B cell (primary cell): ENCODE results near the gene MVD. TPM values are rescaled to one million over a fixed set of nuclear protein-coding genes. Genes with fewer than 3 reads are reported as not detected.
"Not testable (repeated sequence)": the region's sequence is repeated elsewhere in the genome, so short reads cannot be mapped to it uniquely, and the experiment has no call there.

ENCODE experiments used
- ATAC-seq: fragments of 200-7000 bp; cut with Tn5 transposase; one replicate; pipeline ENCODE4 v1.10.0; 2021; ENCODE audit warnings: low read depth, mild to moderate bottlenecking, moderate number of reproducible peaks, moderate library complexity
- CTCF ChIA-PET: fragments of 350-600 bp; sonication (Branson Sonifier 250); formaldehyde crosslinking; loops from one replicate; lab custom pipeline; 2021; ENCODE audit warnings: antibody characterized with exemption, inconsistent platforms; lab: Charles Lee
- POLR2A ChIA-PET: fragments of 350-600 bp; sonication (Branson Sonifier 250); formaldehyde crosslinking; loops from one replicate; lab custom pipeline; 2021; ENCODE audit warnings: antibody characterized with exemption; lab: Charles Lee
- DNase-seq: peaks from one replicate; pipeline ENCODE4 v3.0.0; 2013
- H2AFZ ChIP-seq: 2 replicates; pipeline ENCODE4 v1.6.1; 2012; ENCODE audit warnings: mild to moderate bottlenecking, low read depth, low read length; ENCODE audit not compliant: insufficient read depth, poor library complexity, severe bottlenecking
- H3K27ac ChIP-seq, 2 donors: 1 replicate in 1 of 2; 2 replicates in 1 of 2; pipeline ENCODE4 v1.5.1; 2012 to 2013; ENCODE audit warnings: low read length in 2 of 2, mild to moderate bottlenecking in 2 of 2, moderate library complexity in 1 of 2
- H3K27me3 ChIP-seq, 4 experiments: fragments of 200-600 bp in 1 of 4; sonication (generic) in 1 of 4; replicated peaks in 1 of 4; 1 replicate in 2 of 4; 2 replicates in 2 of 4; pipeline versions ENCODE4 v1.6.1 to v1.7.0; 2013 to 2016; ENCODE audit warnings: low read length in 3 of 4, mild to moderate bottlenecking in 2 of 4, mixed read lengths in 1 of 4, moderate library complexity in 1 of 4; ENCODE audit not compliant: insufficient read depth in 4 of 4, control insufficient read depth in 3 of 4; ENCODE audit errors: control extremely low read depth in 1 of 4
- H3K36me3 ChIP-seq, 2 experiments: replicated peaks in 1 of 2; 1 replicate in 1 of 2; 2 replicates in 1 of 2; pipeline versions ENCODE4 v1.6.1 to v1.7.1; 2013; ENCODE audit warnings: low read length in 1 of 2; ENCODE audit not compliant: insufficient read depth in 2 of 2, control insufficient read depth in 1 of 2; ENCODE audit errors: control extremely low read depth in 1 of 2, extremely low read depth in 1 of 2
- H3K4me1 ChIP-seq, 2 donors: fragments of 200-600 bp in 1 of 2; sonication (generic) in 1 of 2; 1 replicate in 1 of 2; 2 replicates in 1 of 2; pipeline versions ENCODE4 v1.5.1 to v1.6.1; 2013 to 2017; ENCODE audit warnings: low read length in 2 of 2; ENCODE audit not compliant: control insufficient read depth in 2 of 2, insufficient read depth in 2 of 2
- H3K4me2 ChIP-seq: replicated peaks from 2 replicates; pipeline ENCODE3; 2012; ENCODE audit warnings: mild to moderate bottlenecking, low read depth, low read length; ENCODE audit not compliant: poor library complexity, severe bottlenecking
- H3K4me3 ChIP-seq, 5 experiments: fragments of 200-600 bp in 1 of 5; sonication (generic) in 1 of 5; 1 replicate in 3 of 5; 2 replicates in 2 of 5; pipeline versions ENCODE4 v1.5.1 to v1.7.0; 2011 to 2016; ENCODE audit warnings: low read length in 4 of 5, mild to moderate bottlenecking in 4 of 5, low read depth in 2 of 5, control low read depth in 1 of 5, moderate library complexity in 1 of 5; ENCODE audit not compliant: insufficient read depth in 1 of 5; ENCODE audit errors: control extremely low read depth in 1 of 5, extremely low read depth in 1 of 5
- H3K79me2 ChIP-seq: fragments of 200-600 bp; sonication (generic); one replicate; pipeline ENCODE4 v1.6.0; 2016; ENCODE audit warnings: low read length; ENCODE audit not compliant: control insufficient read depth, insufficient read depth
- H3K9ac ChIP-seq: fragments of 200-600 bp; sonication (generic); 2 replicates; pipeline ENCODE4 v1.6.1; 2017; ENCODE audit warnings: mild to moderate bottlenecking, low read length, moderate library complexity
- H3K9me3 ChIP-seq, 3 donors: one replicate each; pipeline versions ENCODE4 v1.6.1 to v1.7.1; 2013; ENCODE audit warnings: low read length in 2 of 3; ENCODE audit not compliant: control insufficient read depth in 2 of 3, insufficient read depth in 1 of 3; ENCODE audit errors: control extremely low read depth in 1 of 3
- H4K20me1 ChIP-seq: 2 replicates; pipeline ENCODE4 v1.6.0; 2012; ENCODE audit warnings: mild to moderate bottlenecking, low read length; ENCODE audit not compliant: insufficient read depth, control insufficient read depth, poor library complexity, severe bottlenecking
- H3K27ac Mint-ChIP-seq: one replicate; pipeline ENCODE4 v1.8.0; 2021; ENCODE audit warnings: mixed read lengths
- H3K27me3 Mint-ChIP-seq: one replicate; pipeline ENCODE4 v1.8.0; 2021; ENCODE audit warnings: mixed read lengths
- H3K4me1 Mint-ChIP-seq: one replicate; pipeline ENCODE4 v1.8.0; 2021; ENCODE audit warnings: mixed read lengths
- H3K4me3 Mint-ChIP-seq: one replicate; pipeline ENCODE4 v1.8.0; 2021; ENCODE audit warnings: mixed read lengths
- H3K9me3 Mint-ChIP-seq: one replicate; pipeline ENCODE4 v1.8.0; 2022; ENCODE audit warnings: mixed read lengths; ENCODE audit not compliant: insufficient read depth
- EZH2 ChIP-seq: IDR thresholded peaks from 2 replicates; pipeline ENCODE4 v1.6.1; 2012; ENCODE audit warnings: borderline replicate concordance, low read depth, mild to moderate bottlenecking, moderate library complexity, low read length; ENCODE audit not compliant: insufficient read depth, poor library complexity, severe bottlenecking
- WGBS: methylation state at CpG from one replicate; pipeline ENCODE4 v1.1.5; 2013; ENCODE audit warnings: missing lambda C conversion rate; ENCODE audit not compliant: insufficient coverage; 5-methylcytosine and 5-hydroxymethylcytosine counted together
- intact Hi-C: fragments of 100-400 bp; cut with micrococcal nuclease; formaldehyde crosslinking; loops from one replicate; pipeline ENCODE4 v1.10.0; 2022
- polyA plus RNA-seq: library from polyadenylated mRNA; depleted of rRNA; stranded (reverse); fragments of >200 nt; gene quantifications from 2 replicates; pipeline ENCODE4 v1.2.3, GENCODE V29; 2012
- total RNA-seq, 2 donors: library from RNA; stranded (reverse); fragments of 120-200 nt in 1 of 2; gene quantifications; 1 replicate in 1 of 2; 2 replicates in 1 of 2; pipeline versions ENCODE4 v1.2.3 to v1.2.4, GENCODE V29; 2013 to 2022
- TF ChIP-seq, protein P1 (sequence below): fragments of 200-600 bp; IDR thresholded peaks from one replicate; pipeline ENCODE4 v1.8.0; 2022; ENCODE audit warnings: antibody characterized with exemption, mild to moderate bottlenecking

MVD gene
- total and polyA plus RNA-seq, 2 donors (not counting 1 experiment from before 2014, with no cell fraction given) = 40.9 to 95.4 TPM

DNA sequence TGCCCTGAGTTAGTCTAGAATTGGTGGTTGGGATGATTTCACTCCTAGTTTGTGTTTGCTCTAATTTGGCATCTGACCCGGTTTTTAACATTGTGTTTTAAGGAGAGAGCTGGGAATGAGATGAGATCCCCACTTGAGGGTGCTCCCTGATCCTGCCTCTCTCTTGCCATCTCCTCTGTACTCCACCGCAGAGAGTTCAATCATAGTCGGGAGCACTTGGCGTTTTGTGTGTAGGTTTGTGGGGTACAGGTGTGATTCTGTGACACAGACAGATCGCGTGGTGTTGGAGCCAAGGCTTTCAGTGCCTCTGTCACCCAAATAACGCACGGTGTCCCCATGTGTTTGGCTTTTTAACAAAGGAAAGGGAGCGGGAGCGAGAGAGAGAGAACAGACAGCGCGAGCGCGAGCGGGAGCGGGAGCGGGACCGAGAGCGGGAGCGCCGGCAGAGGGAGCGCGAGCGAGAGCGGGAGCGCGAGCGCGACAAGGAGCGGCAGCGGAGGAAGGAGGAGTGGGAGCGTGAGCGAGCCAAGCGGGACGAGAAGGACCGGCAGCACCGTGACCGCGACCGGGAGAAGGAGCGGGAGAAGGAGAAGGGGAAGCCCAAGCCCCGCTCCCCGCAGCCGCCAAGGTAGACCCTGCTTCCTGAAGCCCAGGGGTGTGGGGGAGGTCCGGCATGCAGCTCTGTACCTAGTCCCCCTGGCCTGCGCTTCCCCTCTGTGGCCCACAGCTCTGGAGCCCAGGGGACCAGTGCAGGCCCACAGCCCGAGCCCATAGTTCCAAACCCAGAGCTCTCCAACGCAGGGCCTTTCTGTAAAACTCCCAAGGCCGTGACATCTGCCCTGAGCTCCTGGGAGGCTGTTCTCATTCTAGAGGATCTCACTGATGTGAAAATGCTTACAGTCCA lies 51.7 kb downstream of the MVD start:
- Histone ChIP-seq H3K79me2 (peaks cover 75% of the 10 kb centered on the region), H3K4me2 (no peak overlapping the region), H3K36me3 (peaks cover 0 to 65% of the 10 kb centered on the region in 2 experiments), H3K27ac (no peak overlapping the region), H3K9me3 (no peaks in the 10 kb centered on the region), H3K4me3 (no peak overlapping the region), H3K9ac (no peak overlapping the region), H2AFZ (no peak overlapping the region), H3K27me3 (no peaks in the 10 kb centered on the region), H3K4me1 (peaks cover 7 to 18% of the 10 kb centered on the region in 2 donors), H4K20me1 (peaks cover 60% of the 10 kb centered on the region)
- 97% methylated on average over 44 of the region's 49 CpGs for WGBS
- DNase-seq (no peak), ATAC-seq (no peak)
- H3K4me1 Mint-ChIP-seq = peaks cover 17% of the 10 kb centered on the region
- POLR2A ChIA-PET = no interaction called here
- no peaks in the 10 kb centered on the region for H3K9me3 Mint-ChIP-seq
- intact Hi-C loops = no loop called here
- no peak overlapping the region for H3K27ac Mint-ChIP-seq
- CTCF ChIA-PET = no interaction called here
- TF ChIP-seq, protein P1, sequence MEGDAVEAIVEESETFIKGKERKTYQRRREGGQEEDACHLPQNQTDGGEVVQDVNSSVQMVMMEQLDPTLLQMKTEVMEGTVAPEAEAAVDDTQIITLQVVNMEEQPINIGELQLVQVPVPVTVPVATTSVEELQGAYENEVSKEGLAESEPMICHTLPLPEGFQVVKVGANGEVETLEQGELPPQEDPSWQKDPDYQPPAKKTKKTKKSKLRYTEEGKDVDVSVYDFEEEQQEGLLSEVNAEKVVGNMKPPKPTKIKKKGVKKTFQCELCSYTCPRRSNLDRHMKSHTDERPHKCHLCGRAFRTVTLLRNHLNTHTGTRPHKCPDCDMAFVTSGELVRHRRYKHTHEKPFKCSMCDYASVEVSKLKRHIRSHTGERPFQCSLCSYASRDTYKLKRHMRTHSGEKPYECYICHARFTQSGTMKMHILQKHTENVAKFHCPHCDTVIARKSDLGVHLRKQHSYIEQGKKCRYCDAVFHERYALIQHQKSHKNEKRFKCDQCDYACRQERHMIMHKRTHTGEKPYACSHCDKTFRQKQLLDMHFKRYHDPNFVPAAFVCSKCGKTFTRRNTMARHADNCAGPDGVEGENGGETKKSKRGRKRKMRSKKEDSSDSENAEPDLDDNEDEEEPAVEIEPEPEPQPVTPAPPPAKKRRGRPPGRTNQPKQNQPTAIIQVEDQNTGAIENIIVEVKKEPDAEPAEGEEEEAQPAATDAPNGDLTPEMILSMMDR = no peak
- H3K4me3 Mint-ChIP-seq = no peak overlapping the region
- H3K27me3 Mint-ChIP-seq = no peaks in the 10 kb centered on the region

DNA sequence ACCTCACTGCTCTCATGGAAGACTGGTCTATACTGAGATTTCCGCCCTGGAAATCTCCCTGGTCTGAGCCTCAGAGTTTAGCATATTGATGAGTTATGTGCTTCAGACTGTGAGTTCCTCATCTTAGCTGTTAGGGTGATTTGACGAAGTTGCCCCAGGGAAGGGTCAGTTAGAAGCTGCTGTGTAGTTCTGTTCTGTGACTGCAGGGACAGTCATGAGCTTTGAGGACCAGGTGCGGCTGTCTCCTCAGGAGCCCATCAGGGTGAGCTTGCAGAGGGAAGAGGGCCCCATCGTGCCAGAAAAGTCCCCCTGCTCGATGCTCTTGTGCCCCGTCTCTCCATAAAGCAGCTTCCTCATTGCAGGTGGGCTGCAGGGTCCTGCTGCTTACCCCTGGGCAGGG lies 52.8 kb downstream of the MVD start:
- Histone ChIP-seq H3K9me3 (no peaks in the 10 kb centered on the region), H3K4me1 (peaks cover 7 to 18% of the 10 kb centered on the region in 2 donors), H3K4me2 (no peak overlapping the region), H2AFZ (no peak overlapping the region), H3K27me3 (no peaks in the 10 kb centered on the region), H3K27ac (no peak overlapping the region), H4K20me1 (peaks cover 52% of the 10 kb centered on the region), H3K79me2 (peaks cover 71% of the 10 kb centered on the region), H3K36me3 (peaks cover 0 to 64% of the 10 kb centered on the region in 2 experiments), H3K9ac (no peak overlapping the region), H3K4me3 (no peak overlapping the region)
- Mint-ChIP-seq H3K4me1 (peaks cover 17% of the 10 kb centered on the region), H3K27ac (no peak overlapping the region), H3K9me3 (no peaks in the 10 kb centered on the region), H3K4me3 (no peak overlapping the region), H3K27me3 (no peaks in the 10 kb centered on the region)
- DNase-seq (no peak), ATAC-seq (no peak)
- ChIA-PET CTCF (no interaction called here), POLR2A (no interaction called here)
- intact Hi-C loops = no loop called here
- 83% methylated on average over 5 of the region's 6 CpGs for WGBS
- no peak for TF ChIP-seq EZH2
- TF ChIP-seq, protein P1 = no peak

DNA sequence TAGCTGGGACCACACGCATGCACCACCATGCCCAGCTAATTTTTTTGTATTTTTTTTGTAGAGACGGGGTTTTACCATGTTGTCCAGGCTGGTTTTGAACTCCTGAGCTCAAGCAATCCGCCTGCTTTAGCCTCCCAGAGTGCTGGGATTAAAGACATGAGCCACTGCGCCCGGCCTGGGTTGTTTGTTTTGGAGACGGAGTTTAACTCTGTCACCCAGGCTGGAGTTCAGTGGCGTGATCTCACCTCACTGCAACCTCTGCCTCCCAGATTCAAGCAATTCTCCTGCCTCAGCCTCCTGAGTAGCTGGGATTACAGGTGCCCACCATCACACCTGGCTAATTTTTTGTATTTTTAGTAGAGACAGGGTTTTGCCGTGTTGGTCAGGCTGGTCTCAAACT lies 53.5 kb downstream of the MVD start:
- H3K27ac Mint-ChIP-seq = not testable (repeated sequence)
- 91% methylated on average over 7 of the region's 8 CpGs for WGBS

More for the DNA sequence above, 53.5 kb downstream of the MVD start:
- H3K4me3 Mint-ChIP-seq, CTCF ChIA-PET, ATAC-seq, H3K27ac ChIP-seq, H3K4me2 ChIP-seq, H3K27me3 ChIP-seq, H3K27me3 Mint-ChIP-seq, H3K9me3 ChIP-seq, H3K4me3 ChIP-seq, H3K9me3 Mint-ChIP-seq, intact Hi-C loops, H2AFZ ChIP-seq, DNase-seq, H3K9ac ChIP-seq: not testable (repeated sequence)
- peaks cover 17% of the 10 kb centered on the region for H3K4me1 Mint-ChIP-seq
- Histone ChIP-seq H3K4me1 (peaks cover 7 to 18% of the 10 kb centered on the region in 2 donors), H3K79me2 (peaks cover 70% of the 10 kb centered on the region), H3K36me3 (peaks cover 0 to 64% of the 10 kb centered on the region in 2 experiments), H4K20me1 (peaks cover 50% of the 10 kb centered on the region)
- POLR2A ChIA-PET = interaction anchor here (0.6 kb wide), 1 partner anchor 32 kb away, joined by 3 read pairs; no protein-coding TSS in a partner anchor
